Thyroid gland (tissue), 4 donors: ENCODE measurements around the gene PLEKHG3. TPM values are rescaled to one million over a fixed set of nuclear protein-coding genes. Genes with fewer than 3 reads are reported as not detected.

ENCODE experiments used
- DNase-seq, 2 donors: peaks; one replicate each; pipeline ENCODE4 v3.0.0-alpha.2; 2019
- H3K27ac ChIP-seq, 3 donors: fragments of 200-600 bp; sonication (generic); 1 replicate in 2 of 3; 2 replicates in 1 of 3; pipeline ENCODE4 v1.5.1; 2016 to 2019; ENCODE audit warnings: mild to moderate bottlenecking in 1 of 3, moderate library complexity in 1 of 3
- H3K27me3 ChIP-seq: fragments of 200-600 bp; sonication (generic); one replicate; pipeline ENCODE4 v1.5.1; 2019
- H3K36me3 ChIP-seq, 2 donors: fragments of 200-600 bp; sonication (generic); one replicate each; pipeline ENCODE4 v1.5.1; 2016 to 2019
- H3K4me1 ChIP-seq, 2 donors: fragments of 200-600 bp; sonication (generic); one replicate each; pipeline ENCODE4 v1.5.1; 2017 to 2019
- H3K4me3 ChIP-seq, 3 donors: fragments of 200-600 bp; sonication (generic); replicated peaks in 1 of 3; 1 replicate in 2 of 3; 2 replicates in 1 of 3; pipeline ENCODE4 v1.5.1; 2016; ENCODE audit warnings: mild to moderate bottlenecking in 1 of 3
- H3K9me3 ChIP-seq: fragments of 200-600 bp; sonication (generic); one replicate; pipeline ENCODE4 v1.5.1; 2017
- POLR2A ChIP-seq, 2 donors: fragments of 450-650 bp; IDR thresholded peaks; one replicate each; pipeline ENCODE4 v1.6.1; 2017; ENCODE audit warnings: antibody characterized with exemption in 2 of 2, mild to moderate bottlenecking in 2 of 2, moderate library complexity in 1 of 2
- WGBS, 2 donors: methylation state at CpG; one replicate each; pipeline ENCODE4 v1.1.5; 2017; 5-methylcytosine and 5-hydroxymethylcytosine counted together
- intact Hi-C: fragments of 100-400 bp; cut with DNase I; formaldehyde crosslinking; loops from one replicate; pipeline ENCODE4 v1.15.1; 2023
- total RNA-seq, 4 donors: library from RNA; depleted of rRNA; stranded (reverse); fragments of >200 nt; gene quantifications; one replicate each; pipeline ENCODE4 v1.2.3, GENCODE V29; 2016
- TF ChIP-seq, protein P1 (sequence below), 6 experiments: fragments of 200-600 bp in 3 of 6; fragments of 450-650 bp in 3 of 6; sonication (generic) in 3 of 6; IDR thresholded peaks; one replicate each; pipeline ENCODE4 v1.5.1; 2016 to 2019; ENCODE audit warnings: antibody characterized with exemption in 6 of 6, mild to moderate bottlenecking in 2 of 6, inconsistent platforms in 1 of 6, moderate library complexity in 1 of 6

PLEKHG3 gene
- total RNA-seq, 4 donors from 2014 or later = 41.0 to 83.0 (median 54.6) TPM

DNA sequence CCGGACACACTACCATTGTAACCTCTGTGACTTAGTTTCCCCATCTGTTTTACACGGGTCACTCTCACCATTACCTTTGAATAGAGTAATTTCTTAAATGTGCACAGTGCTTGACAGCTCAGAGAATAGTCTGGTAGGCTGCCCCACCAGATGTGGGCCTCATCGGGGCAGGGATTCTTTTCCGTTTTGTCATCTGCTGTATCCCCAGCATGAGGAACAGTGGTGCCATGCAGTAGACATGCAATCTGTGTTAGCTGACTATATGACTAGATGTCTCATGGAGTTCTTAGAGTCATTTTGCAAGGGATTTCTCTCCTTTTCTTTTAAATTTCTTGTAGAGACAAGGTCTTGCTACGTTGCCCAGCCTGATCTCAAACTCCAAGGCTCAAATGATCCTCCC, 44.9 kb upstream of the PLEKHG3 start:
- intact Hi-C loops = no loop called here
- Histone ChIP-seq H3K4me3 (no peak overlapping the region), H3K4me1 (no peaks in the 10 kb centered on the region), H3K9me3 (no peaks in the 10 kb centered on the region), H3K36me3 (no peaks in the 10 kb centered on the region), H3K27me3 (no peaks in the 10 kb centered on the region), H3K27ac (no peak overlapping the region)
- 87 to 93% methylated on average over 5 of the region's 5 CpGs for WGBS, 2 donors
- TF ChIP-seq, protein P1, sequence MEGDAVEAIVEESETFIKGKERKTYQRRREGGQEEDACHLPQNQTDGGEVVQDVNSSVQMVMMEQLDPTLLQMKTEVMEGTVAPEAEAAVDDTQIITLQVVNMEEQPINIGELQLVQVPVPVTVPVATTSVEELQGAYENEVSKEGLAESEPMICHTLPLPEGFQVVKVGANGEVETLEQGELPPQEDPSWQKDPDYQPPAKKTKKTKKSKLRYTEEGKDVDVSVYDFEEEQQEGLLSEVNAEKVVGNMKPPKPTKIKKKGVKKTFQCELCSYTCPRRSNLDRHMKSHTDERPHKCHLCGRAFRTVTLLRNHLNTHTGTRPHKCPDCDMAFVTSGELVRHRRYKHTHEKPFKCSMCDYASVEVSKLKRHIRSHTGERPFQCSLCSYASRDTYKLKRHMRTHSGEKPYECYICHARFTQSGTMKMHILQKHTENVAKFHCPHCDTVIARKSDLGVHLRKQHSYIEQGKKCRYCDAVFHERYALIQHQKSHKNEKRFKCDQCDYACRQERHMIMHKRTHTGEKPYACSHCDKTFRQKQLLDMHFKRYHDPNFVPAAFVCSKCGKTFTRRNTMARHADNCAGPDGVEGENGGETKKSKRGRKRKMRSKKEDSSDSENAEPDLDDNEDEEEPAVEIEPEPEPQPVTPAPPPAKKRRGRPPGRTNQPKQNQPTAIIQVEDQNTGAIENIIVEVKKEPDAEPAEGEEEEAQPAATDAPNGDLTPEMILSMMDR (IDR thresholded peaks at IDR 0.05) = no peak
- no peak for TF ChIP-seq POLR2A (IDR thresholded peaks at IDR 0.05)
- DNase-seq = no peak

DNA sequence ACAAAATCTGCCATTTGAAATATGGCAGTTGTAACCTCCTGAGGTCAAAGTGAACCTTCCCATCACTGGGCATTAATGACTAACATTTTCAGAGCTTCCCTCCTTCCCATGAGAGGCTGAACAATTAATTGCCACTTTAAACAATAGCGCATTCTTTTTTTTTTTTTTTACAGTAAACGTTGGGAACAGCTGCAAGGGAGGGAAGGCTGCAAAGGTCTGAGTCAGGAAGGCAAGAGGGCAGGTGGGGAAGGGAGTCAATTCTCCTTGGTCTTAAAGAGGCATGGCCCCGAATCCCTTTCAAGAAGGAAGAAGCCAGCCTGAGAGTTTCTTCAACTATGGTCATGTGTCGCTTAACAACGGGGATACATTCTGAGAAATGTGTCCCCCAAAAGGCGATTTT, 41.0 kb upstream of the PLEKHG3 start:
- H3K4me3 ChIP-seq = no peak overlapping the region
- no peaks in the 10 kb centered on the region for H3K4me1 ChIP-seq
- H3K9me3 ChIP-seq = no peaks in the 10 kb centered on the region
- H3K27ac ChIP-seq = no peak overlapping the region
- TF ChIP-seq POLR2A (IDR thresholded peaks at IDR 0.05) = no peak
- TF ChIP-seq, protein P1 (IDR thresholded peaks at IDR 0.05) = no peak
- DNase-seq = no peak
- 76 to 81% methylated on average over 6 of the region's 6 CpGs for WGBS, 2 donors
- no peaks in the 10 kb centered on the region for H3K36me3 ChIP-seq
- H3K27me3 ChIP-seq = no peaks in the 10 kb centered on the region
- intact Hi-C loops = no loop called here

DNA sequence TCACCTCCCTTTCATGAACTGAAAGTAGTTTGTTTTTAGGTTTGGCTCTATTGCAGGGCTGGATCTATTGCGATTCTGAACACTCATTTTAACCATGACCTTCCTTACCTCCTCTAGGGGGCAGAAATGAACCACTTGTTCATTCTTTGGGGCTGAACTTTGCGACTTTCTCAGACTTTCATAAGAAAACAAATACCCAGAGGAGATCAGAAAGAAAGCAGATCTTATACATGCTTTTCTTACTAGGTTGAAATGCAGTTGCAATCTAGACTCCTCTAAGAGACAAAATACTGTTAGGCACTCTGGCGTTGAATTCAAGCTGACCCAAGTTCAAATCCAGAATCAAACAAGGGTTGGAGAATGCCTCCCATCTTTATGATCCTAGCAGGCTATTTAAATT, 32.6 kb upstream of the PLEKHG3 start:
- TF ChIP-seq, protein P1 (IDR thresholded peaks at IDR 0.05) = peak; percentile 22 to 88 (median 76)
- TF ChIP-seq POLR2A (IDR thresholded peaks at IDR 0.05) = no peak
- no peaks in the 10 kb centered on the region for H3K36me3 ChIP-seq
- DNase-seq = no peak
- intact Hi-C loops = loop anchor here (10.0 kb wide), 1 partner anchor 213 kb away; no protein-coding TSS in a partner anchor
- no peak overlapping the region for H3K4me3 ChIP-seq
- no peaks in the 10 kb centered on the region for H3K27me3 ChIP-seq
- H3K9me3 ChIP-seq = no peaks in the 10 kb centered on the region
- H3K4me1 ChIP-seq = peaks cover 0 to 11% of the 10 kb centered on the region in 2 donors
- 7 to 11% methylated on average over 3 of the region's 3 CpGs for WGBS, 2 donors
- H3K27ac ChIP-seq = no peak overlapping the region

DNA sequence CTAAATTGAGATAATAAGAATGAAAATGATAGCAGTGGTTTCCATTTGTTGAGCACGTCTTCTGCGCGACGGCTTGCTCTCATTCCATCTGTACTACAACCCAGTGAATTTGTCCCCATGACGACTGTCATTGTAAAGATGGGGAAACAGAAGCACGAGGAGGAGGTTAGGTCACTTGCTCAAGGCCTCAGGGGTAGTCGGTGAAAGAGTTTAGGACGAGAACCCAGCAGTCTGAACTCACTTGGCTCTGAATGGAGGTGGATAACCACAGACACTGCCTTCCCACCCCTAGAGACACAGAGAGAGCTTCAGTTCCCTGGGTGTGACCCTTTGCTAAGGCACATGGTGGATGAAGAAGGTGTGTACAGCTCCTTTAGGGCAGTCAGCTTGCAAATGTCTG, 30.9 kb upstream of the PLEKHG3 start:
- Histone ChIP-seq H3K4me1 (peaks cover 0 to 11% of the 10 kb centered on the region in 2 donors), H3K27ac (no peak overlapping the region), H3K27me3 (no peaks in the 10 kb centered on the region), H3K4me3 (no peak overlapping the region), H3K9me3 (no peaks in the 10 kb centered on the region), H3K36me3 (no peaks in the 10 kb centered on the region)
- intact Hi-C loops = loop anchor here (2.0 to 10.0 kb wide), 2 partner anchors 91 to 211 kb away; no protein-coding TSS in a partner anchor
- DNase-seq = no peak
- no peak for TF ChIP-seq POLR2A (IDR thresholded peaks at IDR 0.05)
- TF ChIP-seq, protein P1 (IDR thresholded peaks at IDR 0.05) = no peak
- 90 to 95% methylated on average over 8 of the region's 8 CpGs for WGBS, 2 donors

DNA sequence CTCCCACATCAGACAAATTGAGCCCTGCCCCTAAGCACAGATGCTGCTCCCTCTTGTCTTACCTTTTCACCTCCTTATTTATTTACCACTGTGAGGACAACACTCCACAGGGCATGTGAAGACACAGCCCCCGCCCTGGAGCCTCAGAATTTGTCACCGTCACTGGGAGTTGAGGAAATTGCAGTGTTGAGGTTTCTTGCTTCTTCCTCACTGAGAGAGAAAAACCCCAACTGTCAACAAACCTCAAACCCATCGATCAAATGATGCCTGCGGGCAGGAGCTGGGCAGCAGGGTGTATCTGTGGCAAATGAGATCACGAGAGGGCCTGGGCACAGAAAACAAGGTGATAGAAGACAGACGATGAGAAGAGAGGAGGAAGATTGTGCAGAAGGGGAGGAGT, 30.5 kb upstream of the PLEKHG3 start:
- H3K4me3 ChIP-seq = no peak overlapping the region
- no peak for TF ChIP-seq POLR2A (IDR thresholded peaks at IDR 0.05)
- TF ChIP-seq, protein P1 (IDR thresholded peaks at IDR 0.05) = no peak
- no peak overlapping the region for H3K27ac ChIP-seq
- no peaks in the 10 kb centered on the region for H3K36me3 ChIP-seq
- H3K9me3 ChIP-seq = no peaks in the 10 kb centered on the region
- no peak for DNase-seq
- no peaks in the 10 kb centered on the region for H3K27me3 ChIP-seq
- peaks cover 0 to 11% of the 10 kb centered on the region in 2 donors for H3K4me1 ChIP-seq
- intact Hi-C loops = loop anchor here (2.0 to 10.0 kb wide), 2 partner anchors 91 to 211 kb away; no protein-coding TSS in a partner anchor
- WGBS, 2 donors = 75 to 82% methylated on average over 6 of the region's 6 CpGs
